ENCODE data around the gene TBC1D22A.

TBC1D22A gene

DNA sequence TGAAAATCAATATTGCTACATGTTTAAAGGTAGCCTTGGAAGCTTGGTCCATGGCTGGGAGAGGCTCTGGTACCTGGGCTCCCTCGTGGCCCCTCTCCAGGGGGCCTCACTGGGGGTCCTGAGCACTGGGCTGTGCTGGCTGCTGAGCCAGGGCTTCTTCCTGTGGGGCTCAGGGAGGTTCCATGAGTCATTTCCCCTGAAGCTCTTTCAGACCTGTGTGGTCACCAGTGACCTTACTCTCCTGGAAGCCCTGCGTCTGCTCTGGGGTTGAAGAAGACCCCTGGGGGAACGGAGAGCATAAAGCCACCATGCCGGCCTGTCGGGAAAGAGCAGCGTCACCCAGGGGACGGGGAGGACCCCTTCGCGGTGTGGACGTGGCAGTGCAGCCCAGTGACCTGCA is 389.0 kb downstream of the TBC1D22A start:
- peak; percentile 16 for DNase-seq

GRCh38 chr22:47152236-47152635 is 389.8 kb downstream of the TBC1D22A start:
- DNase-seq: no peak

DNA sequence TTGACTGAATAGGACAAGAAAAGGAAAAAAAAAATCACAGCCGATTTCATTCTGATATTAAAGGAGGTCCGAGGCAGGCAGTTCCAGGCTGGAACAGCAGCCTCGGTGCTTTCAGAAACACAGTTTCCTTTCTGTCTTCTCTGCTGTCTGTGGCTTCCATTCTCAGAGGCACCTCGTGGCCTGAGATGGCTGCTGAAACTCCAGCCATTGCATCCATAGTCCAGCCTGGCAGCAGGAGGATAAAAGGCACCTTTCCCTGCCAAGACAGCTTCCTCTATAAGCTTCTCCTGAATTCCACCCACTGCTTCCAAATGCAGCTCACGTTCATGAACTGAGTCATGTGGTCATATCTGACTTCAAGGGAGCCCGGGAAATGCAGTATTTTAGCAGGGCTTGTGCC is 390.5 kb downstream of the TBC1D22A start:
- peak; percentile 9 for DNase-seq

GRCh38 chr22:47153854-47154525 is 391.5 kb downstream of the TBC1D22A start:
- DNase-seq: no peak

- peak; percentile 81 for DNase-seq
Measured at GRCh38 chr22:47154621-47155081, 392.2 kb downstream of the TBC1D22A start.

DNA sequence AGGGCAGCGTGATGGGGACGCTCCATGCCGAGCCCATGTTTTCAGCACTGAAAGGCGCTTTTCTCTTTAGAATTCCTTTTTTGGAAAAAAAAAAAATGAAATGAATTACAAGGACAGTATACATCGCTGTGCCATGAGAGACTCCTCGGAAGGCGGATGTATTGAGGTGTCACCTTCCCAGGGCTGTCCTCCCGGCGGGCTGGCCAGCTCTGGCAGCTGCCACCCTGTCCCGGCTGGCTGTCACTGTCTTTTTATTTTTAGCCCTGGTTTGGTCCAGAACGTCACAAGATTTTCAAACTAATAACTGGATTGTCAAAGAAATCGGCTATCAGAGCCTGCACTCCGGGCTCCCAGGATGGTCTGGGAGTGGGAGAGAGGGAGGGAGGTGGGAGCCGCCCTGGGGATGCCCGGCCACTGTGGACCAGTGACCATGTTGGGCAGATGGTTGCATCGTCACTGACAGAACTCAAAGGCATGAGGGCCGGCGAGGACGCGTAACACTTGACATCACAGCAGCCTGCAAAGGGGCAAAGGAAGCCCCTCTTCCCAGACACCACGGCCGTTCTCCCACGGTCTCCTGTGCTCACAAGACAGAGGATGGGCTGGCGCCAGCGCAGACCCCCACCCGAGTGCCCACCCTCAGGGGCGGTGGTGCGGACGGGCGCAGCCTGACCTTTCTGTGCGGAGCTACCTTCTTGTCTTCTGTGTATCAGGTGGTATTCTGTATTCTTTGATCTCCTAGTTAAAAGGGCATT is 392.9 kb downstream of the TBC1D22A start:
- DNase-seq: no peak

GRCh38 chr22:47155912-47156311 is 393.5 kb downstream of the TBC1D22A start:
- no peak for DNase-seq

DNA sequence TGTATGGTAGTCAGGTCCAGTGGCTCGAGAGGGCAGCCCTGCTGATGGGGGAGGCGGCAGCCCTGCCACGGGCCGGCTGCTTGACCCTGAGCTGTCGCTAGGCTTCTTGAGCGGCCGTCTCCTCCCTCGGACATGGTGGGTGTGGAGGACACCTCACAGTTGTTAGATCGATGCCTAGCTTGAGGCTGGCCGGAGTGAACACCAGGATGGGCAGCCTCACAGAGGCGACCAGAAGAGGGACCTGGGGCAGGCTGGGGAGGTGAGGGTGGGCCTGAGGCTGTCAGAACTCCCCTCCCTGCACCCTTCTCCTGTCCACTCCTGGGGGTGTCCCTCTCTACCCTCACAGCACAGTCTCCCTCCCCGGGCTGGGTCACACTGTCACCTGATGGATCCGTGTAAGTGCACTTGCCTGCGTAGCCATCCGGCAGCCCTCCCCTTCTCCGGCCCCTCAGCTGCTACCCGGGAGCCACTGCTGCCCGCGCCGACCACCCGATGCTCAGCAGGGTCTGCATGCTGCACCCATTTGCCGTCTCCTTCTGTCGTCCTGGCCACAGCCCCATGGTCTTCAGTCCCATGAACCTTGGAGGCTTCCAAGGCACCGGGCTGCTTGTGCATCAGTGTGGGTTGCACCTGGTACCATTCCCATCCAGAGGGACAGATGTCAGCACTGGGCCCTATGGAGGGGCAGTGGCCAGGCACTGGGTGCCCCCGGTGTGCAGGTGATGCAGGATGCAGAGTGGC is 394.1 kb downstream of the TBC1D22A start:
- DNase-seq: no peak

DNA sequence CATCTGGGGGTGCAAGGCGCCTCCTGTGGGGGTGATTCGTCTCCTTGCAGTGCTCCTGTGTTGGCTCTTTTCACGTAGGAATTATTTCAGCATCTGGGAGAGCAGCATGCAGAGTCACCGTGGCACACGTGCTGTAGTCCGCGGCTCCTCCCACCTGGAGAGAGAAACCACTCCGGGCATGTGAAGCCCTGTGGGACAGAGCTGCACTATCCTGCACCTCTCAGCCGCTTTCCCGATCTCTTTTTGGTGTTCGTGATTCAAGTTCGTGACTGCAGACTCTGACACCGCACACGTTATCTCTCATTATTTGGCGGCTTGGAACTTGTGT is 394.6 kb downstream of the TBC1D22A start:
- no peak for DNase-seq

DNA sequence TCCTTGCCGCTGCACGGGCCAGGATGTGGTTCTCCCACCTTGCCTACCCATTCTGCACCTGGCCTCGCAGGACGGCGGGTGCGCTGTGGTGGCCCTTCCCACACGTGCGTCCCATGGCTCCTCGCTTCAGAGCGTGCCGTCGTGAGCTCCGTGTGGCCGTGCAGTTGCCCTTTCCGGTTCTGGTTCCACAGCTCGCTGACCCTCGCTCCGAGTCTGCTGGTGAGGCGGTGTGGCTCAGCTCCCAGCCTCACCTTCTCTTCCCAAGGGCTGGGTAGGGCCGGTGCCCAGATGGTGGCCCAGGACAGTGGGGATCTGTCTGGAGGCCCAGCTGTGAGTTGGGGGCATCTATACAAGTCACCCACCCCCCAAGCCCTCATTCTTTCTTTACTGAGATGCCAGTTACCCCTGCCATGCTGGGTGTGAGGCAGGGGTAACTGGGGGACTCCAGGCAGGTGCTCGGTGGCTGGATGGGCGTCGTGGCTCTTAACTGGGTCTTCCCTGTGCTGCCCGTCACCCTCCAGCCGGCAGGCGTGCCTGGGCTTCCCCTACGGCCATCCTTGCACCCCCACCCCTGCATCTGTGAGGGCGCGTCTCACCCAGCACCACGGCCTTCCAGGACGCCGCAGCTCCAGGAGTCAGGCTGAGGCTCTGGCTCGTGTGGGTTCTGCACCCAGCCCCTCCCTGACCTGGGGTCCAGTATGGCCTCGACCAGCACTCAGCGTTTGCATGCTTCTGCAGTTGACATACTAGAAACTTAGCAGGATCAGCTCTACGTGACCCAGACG is 395.2 kb downstream of the TBC1D22A start:
- no peak for DNase-seq

DNA sequence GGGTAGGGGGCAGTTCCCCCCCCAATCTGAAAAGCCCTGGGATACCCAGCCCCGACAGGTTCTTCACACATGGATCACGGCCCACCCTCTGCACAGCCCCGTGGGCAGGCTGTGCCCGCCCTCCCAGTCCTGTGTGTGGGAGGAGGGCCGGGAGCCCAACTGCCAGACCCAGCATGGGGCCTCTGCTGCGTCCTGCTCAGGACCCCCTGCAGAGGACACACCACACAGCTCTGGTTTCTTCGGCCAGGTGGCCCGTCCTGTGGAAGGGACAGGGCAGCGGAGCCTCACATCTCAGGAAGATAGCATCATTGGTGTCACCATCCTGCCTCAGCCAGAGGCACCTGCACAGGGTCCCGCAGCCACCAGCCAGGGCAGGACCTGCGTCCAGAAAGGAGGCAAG is 396.0 kb downstream of the TBC1D22A start:
- DNase-seq: no peak

GRCh38 chr22:47159592-47159991 is 397.1 kb downstream of the TBC1D22A start:
- DNase-seq: no peak

DNA sequence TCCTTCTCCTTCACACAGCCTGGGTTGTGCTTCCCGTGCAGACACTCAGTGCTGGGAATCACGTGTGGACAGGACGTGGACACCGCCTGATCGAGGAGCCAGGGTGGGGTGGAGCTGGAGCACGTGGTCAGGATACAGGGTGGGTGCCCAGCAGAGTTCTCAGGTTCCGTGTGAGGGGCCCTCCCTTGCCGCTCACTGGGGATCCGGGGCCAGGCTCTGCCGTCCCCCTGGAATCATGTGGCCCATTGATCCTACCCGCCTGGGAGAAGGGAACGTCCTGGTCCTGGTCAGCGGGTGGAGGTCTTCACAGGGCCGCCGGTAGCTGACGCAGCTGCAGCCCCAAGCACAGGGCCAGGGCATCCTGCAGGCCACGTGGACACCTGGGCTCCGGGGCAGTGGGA is 397.7 kb downstream of the TBC1D22A start:
- DNase-seq: no peak

DNA sequence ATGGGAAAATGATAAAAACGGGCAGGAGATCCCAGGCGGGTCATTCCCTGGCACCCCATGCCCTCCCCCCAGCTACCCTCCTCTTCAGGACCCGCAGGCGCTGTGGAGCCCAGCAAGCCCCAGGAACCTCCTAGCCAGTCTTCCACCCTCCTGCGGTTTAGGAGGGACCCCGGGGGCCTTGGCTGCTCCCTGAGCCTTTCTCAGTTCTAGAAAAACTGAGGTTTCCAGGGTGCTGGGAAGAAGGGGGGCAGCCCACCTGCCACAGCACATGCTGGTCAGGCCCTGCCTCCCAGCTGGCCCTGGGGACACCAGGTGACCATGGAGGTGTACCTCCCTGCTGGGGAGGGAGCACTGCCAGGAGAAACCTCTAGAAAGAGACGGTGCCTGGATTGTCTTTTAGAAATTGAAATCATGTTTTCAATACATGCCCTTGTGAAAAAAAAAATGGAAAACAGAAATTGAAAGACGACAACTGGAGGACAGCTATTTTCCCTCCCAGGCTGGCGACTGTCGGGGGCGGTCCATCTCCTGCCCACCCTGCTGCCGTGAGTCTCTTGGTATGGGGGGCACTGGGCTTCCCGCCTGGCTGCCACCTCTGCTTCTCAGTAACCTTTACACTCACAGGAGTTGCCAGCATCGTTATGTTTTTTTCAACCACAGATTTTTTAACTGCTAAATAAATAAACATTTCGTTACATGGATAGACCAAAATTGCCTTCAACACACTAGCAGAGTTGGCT is 398.5 kb downstream of the TBC1D22A start:
- DNase-seq: no peak

- no peak for DNase-seq
Measured at GRCh38 chr22:47161631-47162030, 399.2 kb downstream of the TBC1D22A start.

DNA sequence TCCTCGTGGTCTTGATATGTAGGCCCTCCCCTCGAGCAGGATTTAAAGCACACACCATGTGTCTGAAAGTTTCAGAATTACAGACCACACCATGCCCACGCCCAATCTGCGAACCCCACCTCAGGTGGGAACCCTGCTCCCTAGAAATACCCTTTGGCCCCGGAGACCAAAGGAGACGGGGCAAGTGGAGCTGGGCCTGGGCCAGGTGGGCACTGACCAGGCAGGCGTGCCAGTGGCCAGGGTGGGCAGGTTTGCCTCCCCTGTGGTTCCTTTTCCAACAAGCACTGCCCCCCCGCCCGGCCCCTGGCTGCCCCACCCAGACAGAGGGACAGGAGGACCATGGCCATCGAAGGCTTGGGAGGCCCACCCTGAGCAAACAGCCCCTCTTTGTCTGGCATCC is 400.4 kb downstream of the TBC1D22A start:
- DNase-seq: no peak

GRCh38 chr22:47163481-47163855 is 401.0 kb downstream of the TBC1D22A start:
- no peak for DNase-seq

GRCh38 chr22:47163856-47164513 is 401.5 kb downstream of the TBC1D22A start:
- no peak for DNase-seq

GRCh38 chr22:47164514-47165337 is 402.3 kb downstream of the TBC1D22A start:
- DNase-seq: no peak

GRCh38 chr22:47165338-47166032 is 403.0 kb downstream of the TBC1D22A start:
- no peak for DNase-seq

All from NCI-H226 (cell line).